NOMO-1 (cell line): ENCODE data around the gene ZNF668.
"Not testable (repeated sequence)": the region's sequence is repeated elsewhere in the genome, so short reads cannot be mapped to it uniquely, and the experiment has no call there.

Source experiments
- DNase-seq, 2 experiments: peaks; one replicate each; lab custom pipeline; 2025; ENCODE audit not compliant: unreplicated experiment in 2 of 2; lab: John Stamatoyannopoulos, UW

ZNF668 gene

GRCh38 chr16:31061126-31061812 lies 12.8 kb downstream of the ZNF668 start:
- no peak for DNase-seq

- no peak for DNase-seq
Measured at GRCh38 chr16:31055613-31056012, 18.4 kb downstream of the ZNF668 start.

- peak; percentile 6 to 18 for DNase-seq
Measured at GRCh38 chr16:31052114-31052513, 21.9 kb downstream of the ZNF668 start.

GRCh38 chr16:31050280-31051030 lies 23.6 kb downstream of the ZNF668 start:
- DNase-seq = no peak

GRCh38 chr16:31043898-31044481 lies 30.1 kb downstream of the ZNF668 start:
- no peak for DNase-seq

- no peak for DNase-seq
Measured at GRCh38 chr16:31043352-31043751, 30.7 kb downstream of the ZNF668 start.

GRCh38 chr16:31042866-31043265 lies 31.2 kb downstream of the ZNF668 start:
- no peak for DNase-seq

- DNase-seq = no peak
Measured at GRCh38 chr16:31038993-31039392, 35.0 kb downstream of the ZNF668 start.

GRCh38 chr16:31036691-31037090 lies 37.3 kb downstream of the ZNF668 start:
- no peak for DNase-seq

GRCh38 chr16:31033709-31034492 lies 40.1 kb downstream of the ZNF668 start:
- peak; percentile 45 to 74 for DNase-seq

- peak; percentile 95 to 96 for DNase-seq
Measured at GRCh38 chr16:31032736-31033708, 41.0 kb downstream of the ZNF668 start, which contains the start of gene STX4. STX4 (plus strand) TSS chr16:31033558; CDS start chr16:31033806, 248 bp downstream.

GRCh38 chr16:31031276-31031675 lies 42.8 kb downstream of the ZNF668 start:
- DNase-seq = no peak

- no peak for DNase-seq
Measured at GRCh38 chr16:31029272-31029671, 44.8 kb downstream of the ZNF668 start.

- no peak for DNase-seq
Measured at GRCh38 chr16:31025339-31025738, 48.7 kb downstream of the ZNF668 start.

GRCh38 chr16:31023627-31024226 lies 50.3 kb downstream of the ZNF668 start:
- no peak for DNase-seq

GRCh38 chr16:31023252-31023602 lies 50.8 kb downstream of the ZNF668 start:
- DNase-seq = no peak

- DNase-seq = no peak
Measured at GRCh38 chr16:31022544-31023251, 51.3 kb downstream of the ZNF668 start.

GRCh38 chr16:31020536-31020935 lies 53.5 kb downstream of the ZNF668 start:
- DNase-seq = no peak

- not testable (repeated sequence) for DNase-seq
Measured at GRCh38 chr16:31017756-31018155, 56.3 kb downstream of the ZNF668 start.
